CD14-positive monocyte (primary cell): ENCODE data around the gene DOK6. TPM values are rescaled to one million over a fixed set of nuclear protein-coding genes. Genes with fewer than 3 reads are reported as not detected.

Source experiments
- DNase-seq, 3 donors: peaks; one replicate each; pipeline ENCODE4 v3.0.0-alpha.2; 2011 to 2022
- H2AFZ ChIP-seq: 2 replicates; pipeline ENCODE4 v1.6.0; 2012; ENCODE audit warnings: mild to moderate bottlenecking, low read depth, low read length, inconsistent platforms; ENCODE audit not compliant: insufficient read depth, poor library complexity, severe bottlenecking
- H3K27ac ChIP-seq, 2 donors: 1 replicate in 1 of 2; 2 replicates in 1 of 2; pipeline ENCODE4 v1.5.1; 2012 to 2013; ENCODE audit warnings: low read length in 2 of 2, control low read depth in 1 of 2, inconsistent platforms in 1 of 2, low read depth in 1 of 2, mild to moderate bottlenecking in 1 of 2
- H3K27me3 ChIP-seq, 2 donors: one replicate each; pipeline versions ENCODE4 v1.6.0 to v1.6.1; 2011 to 2013; ENCODE audit warnings: low read length in 2 of 2; ENCODE audit not compliant: control insufficient read depth in 2 of 2, insufficient read depth in 2 of 2
- H3K36me3 ChIP-seq, 2 donors: replicated peaks in 1 of 2; 1 replicate in 1 of 2; 2 replicates in 1 of 2; pipeline versions ENCODE4 v1.5.1 to v1.6.1; 2012 to 2013; ENCODE audit warnings: low read length in 2 of 2, control low read depth in 1 of 2, inconsistent platforms in 1 of 2, mild to moderate bottlenecking in 1 of 2; ENCODE audit not compliant: insufficient read depth in 2 of 2, control insufficient read depth in 1 of 2
- H3K4me1 ChIP-seq, 2 donors: 1 replicate in 1 of 2; 2 replicates in 1 of 2; pipeline versions ENCODE4 v1.5.1 to v1.6.1; 2012 to 2013; ENCODE audit warnings: low read length in 2 of 2, control low read depth in 1 of 2, inconsistent platforms in 1 of 2, mild to moderate bottlenecking in 1 of 2, moderate library complexity in 1 of 2; ENCODE audit not compliant: insufficient read depth in 2 of 2, control insufficient read depth in 1 of 2
- H3K4me2 ChIP-seq: replicated peaks from 2 replicates; pipeline ENCODE3; 2012; ENCODE audit warnings: low read length, moderate library complexity, mild to moderate bottlenecking; ENCODE audit not compliant: poor library complexity, severe bottlenecking; ENCODE audit errors: extremely low read depth
- H3K4me3 ChIP-seq, 3 experiments: fragments of 200-600 bp in 1 of 3; sonication (generic) in 1 of 3; replicated peaks in 1 of 3; 1 replicate in 2 of 3; 2 replicates in 1 of 3; pipeline ENCODE4 v1.5.1; 2011 to 2013; ENCODE audit warnings: low read length in 3 of 3, mild to moderate bottlenecking in 3 of 3, control low read depth in 2 of 3, low read depth in 2 of 3, inconsistent platforms in 1 of 3, moderate library complexity in 1 of 3
- H3K79me2 ChIP-seq: 2 replicates; pipeline ENCODE4 v1.6.0; 2012; ENCODE audit warnings: mild to moderate bottlenecking, control low read depth, inconsistent platforms, low read length, moderate library complexity; ENCODE audit not compliant: insufficient read depth
- H3K9ac ChIP-seq: 2 replicates; pipeline ENCODE4 v1.6.0; 2017; ENCODE audit warnings: low read length, mild to moderate bottlenecking; ENCODE audit not compliant: insufficient read depth, poor library complexity, severe bottlenecking
- H3K9me3 ChIP-seq, 2 donors: replicated peaks in 1 of 2; 1 replicate in 1 of 2; 2 replicates in 1 of 2; pipeline versions ENCODE4 v1.5.1 to v1.6.1; 2012 to 2013; ENCODE audit warnings: low read length in 2 of 2, control low read depth in 1 of 2; ENCODE audit not compliant: control insufficient read depth in 1 of 2, insufficient read depth in 1 of 2
- H4K20me1 ChIP-seq: 2 replicates; pipeline ENCODE4 v1.6.0; 2012; ENCODE audit warnings: mild to moderate bottlenecking, low read length, control low read depth, moderate library complexity; ENCODE audit not compliant: insufficient read depth
- H3K27ac Mint-ChIP-seq, 7 donors: one replicate each; pipeline ENCODE4 v1.8.0; 2020; ENCODE audit warnings: mild to moderate bottlenecking in 7 of 7, mixed read lengths in 7 of 7, moderate library complexity in 6 of 7, inconsistent platforms in 2 of 7
- H3K27me3 Mint-ChIP-seq, 3 donors: one replicate each; pipeline ENCODE4 v1.8.0; 2021 to 2022; ENCODE audit warnings: low read depth in 3 of 3, mild to moderate bottlenecking in 3 of 3, mixed read lengths in 3 of 3, moderate library complexity in 3 of 3, inconsistent platforms in 1 of 3
- H3K36me3 Mint-ChIP-seq, 2 donors: one replicate each; pipeline ENCODE4 v1.8.0; 2020; ENCODE audit warnings: mixed read lengths in 2 of 2, inconsistent platforms in 1 of 2, mild to moderate bottlenecking in 1 of 2
- H3K4me1 Mint-ChIP-seq: one replicate; pipeline ENCODE4 v1.8.0; 2020; ENCODE audit warnings: mild to moderate bottlenecking, mixed read lengths
- H3K4me3 Mint-ChIP-seq, 2 donors: one replicate each; pipeline ENCODE4 v1.8.0; 2020; ENCODE audit warnings: mild to moderate bottlenecking in 2 of 2, mixed read lengths in 2 of 2, moderate library complexity in 1 of 2
- H3K9me3 Mint-ChIP-seq, 7 donors: one replicate each; pipeline ENCODE4 v1.8.0; 2020 to 2022; ENCODE audit warnings: mixed read lengths in 7 of 7, mild to moderate bottlenecking in 6 of 7, moderate library complexity in 6 of 7, inconsistent platforms in 2 of 7
- CTCF ChIP-seq: fragments of 200-600 bp; IDR thresholded peaks from one replicate; pipeline ENCODE4 v1.8.0; 2022; ENCODE audit warnings: antibody characterized with exemption, mild to moderate bottlenecking
- WGBS: methylation state at CpG from one replicate; pipeline ENCODE4 v1.1.5; 2013; ENCODE audit warnings: missing lambda C conversion rate; ENCODE audit not compliant: insufficient coverage; 5-methylcytosine and 5-hydroxymethylcytosine counted together
- intact Hi-C, 2 donors: fragments of 100-400 bp; cut with micrococcal nuclease; formaldehyde crosslinking; loops; one replicate each; pipeline versions ENCODE4 v1.15.0 to v1.15.1; 2023
- polyA plus RNA-seq, 3 donors: library from polyadenylated mRNA; depleted of rRNA in 1 of 3; unstranded in 2 of 3; stranded (reverse) in 1 of 3; fragments of 300-500 nt in 2 of 3; fragments of >200 nt in 1 of 3; fragmentation: Illumina TruSeq in 2 of 3; gene quantifications; 1 replicate in 2 of 3; 2 replicates in 1 of 3; pipeline ENCODE4 v1.2.3, GENCODE V29; 2012 to 2021

Gene DOK6
- polyA plus RNA-seq, 3 donors = not detected

DNA sequence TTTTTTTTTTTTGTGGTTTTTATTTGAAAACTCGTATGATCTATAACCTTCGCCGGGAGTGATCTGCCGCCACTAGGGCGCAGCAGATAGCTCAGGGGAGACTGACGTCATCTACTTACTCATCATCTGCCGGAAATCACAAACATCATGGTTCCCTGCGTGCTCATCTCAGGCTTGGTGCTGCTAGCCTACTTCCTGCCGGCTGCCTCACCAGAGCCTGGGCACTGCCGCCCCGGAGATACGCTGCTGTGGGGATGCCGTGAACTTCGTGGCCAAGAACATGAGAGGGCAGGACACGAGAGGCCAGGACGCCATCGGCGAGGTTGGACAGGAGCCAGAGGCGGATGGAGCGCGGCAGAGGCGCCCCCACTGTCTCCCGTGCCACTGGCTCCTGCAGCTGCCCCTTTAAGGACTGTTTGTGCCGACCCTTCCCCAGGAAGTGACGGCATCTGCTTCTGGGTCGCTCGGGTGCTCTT is 68.8 kb downstream of the DOK6 start:
- Histone ChIP-seq H4K20me1 (no peaks in the 10 kb centered on the region), H3K4me3 (no peak overlapping the region), H3K36me3 (no peaks in the 10 kb centered on the region), H3K9me3 (peaks cover 0 to 5% of the 10 kb centered on the region in 2 donors), H3K79me2 (no peaks in the 10 kb centered on the region), H3K9ac (no peak overlapping the region), H3K4me1 (no peaks in the 10 kb centered on the region), H2AFZ (no peak overlapping the region), H3K27me3 (no peaks in the 10 kb centered on the region), H3K4me2 (no peak overlapping the region), H3K27ac (no peak overlapping the region)
- intact Hi-C loops = no loop called here
- H3K4me3 Mint-ChIP-seq = no peak overlapping the region
- peaks cover 0 to 3% (median 0%) of the 10 kb centered on the region in 3 donors for H3K27me3 Mint-ChIP-seq
- no peak overlapping the region for H3K27ac Mint-ChIP-seq
- DNase-seq = no peak
- peaks cover 0 to 4% (median 0%) of the 10 kb centered on the region in 7 donors for H3K9me3 Mint-ChIP-seq
- TF ChIP-seq CTCF = no peak
- 88% methylated on average over 24 of the region's 27 CpGs for WGBS
- no peaks in the 10 kb centered on the region for H3K36me3 Mint-ChIP-seq
- H3K4me1 Mint-ChIP-seq = no peaks in the 10 kb centered on the region

DNA sequence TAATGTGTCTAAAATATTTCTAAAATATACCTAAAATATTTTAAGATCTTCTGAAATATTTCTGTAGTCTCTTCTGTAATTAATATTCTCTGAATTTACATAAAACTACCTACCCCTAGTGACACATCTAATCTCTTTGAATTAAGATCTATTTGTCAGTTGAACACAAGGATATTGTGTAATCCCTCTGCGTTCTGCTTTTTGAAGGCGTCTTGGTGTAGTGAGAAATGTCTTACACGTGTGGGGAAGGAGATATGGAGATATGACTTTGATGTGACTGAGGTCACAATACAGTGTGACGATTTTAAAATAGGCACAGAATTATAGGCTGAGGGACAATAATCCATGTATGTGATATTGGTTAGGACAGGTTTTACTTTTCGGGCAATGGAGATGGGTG is 79.8 kb downstream of the DOK6 start:
- 32% methylated on average over 3 of the region's 5 CpGs for WGBS
- H3K27me3 Mint-ChIP-seq = no peaks in the 10 kb centered on the region

More for the DNA sequence above, 79.8 kb downstream of the DOK6 start:
- Histone ChIP-seq H3K27ac (no peak overlapping the region), H3K27me3 (no peaks in the 10 kb centered on the region), H3K4me2 (no peak overlapping the region), H4K20me1 (no peaks in the 10 kb centered on the region), H3K36me3 (no peaks in the 10 kb centered on the region), H3K4me3 (no peak overlapping the region), H2AFZ (no peak overlapping the region), H3K4me1 (no peaks in the 10 kb centered on the region), H3K9ac (no peak overlapping the region), H3K79me2 (no peaks in the 10 kb centered on the region), H3K9me3 (no peaks in the 10 kb centered on the region)
- Mint-ChIP-seq H3K4me3 (no peak overlapping the region), H3K4me1 (no peaks in the 10 kb centered on the region), H3K9me3 (peaks cover 0 to 2% (median 0%) of the 10 kb centered on the region in 7 donors), H3K36me3 (no peaks in the 10 kb centered on the region), H3K27ac (no peak overlapping the region)
- intact Hi-C loops = no loop called here
- TF ChIP-seq CTCF = no peak
- DNase-seq = no peak
